HepG2 (cell line): ENCODE measurements around the gene BTRC. TPM values are rescaled to one million over a fixed set of nuclear protein-coding genes. Genes with fewer than 3 reads are reported as not detected.

Experiments
- ARID3A ChIP-seq: IDR thresholded peaks from 2 replicates; pipeline ENCODE4 v1.6.1; 2012; ENCODE audit warnings: low read depth, low read length, improper control_type of control experiment
- ATF6 ChIP-seq: sonication (generic); formaldehyde crosslinking; conservative IDR thresholded peaks from 2 replicates; pipeline ENCODE4 v1.4.0; 2020; ENCODE audit warnings: missing genetic modification reagents
- CBX5 ChIP-seq: sonication (generic); formaldehyde crosslinking; IDR thresholded peaks from 2 replicates; pipeline ENCODE4 v1.4.0; 2020; ENCODE audit warnings: missing genetic modification reagents, borderline replicate concordance
- CHD2 ChIP-seq: IDR thresholded peaks from 2 replicates; pipeline ENCODE4 v1.6.1; 2011; ENCODE audit warnings: low read depth, low read length, improper control_type of control experiment
- CREBL2 ChIP-seq: sonication (generic); formaldehyde crosslinking; IDR thresholded peaks from 2 replicates; pipeline ENCODE4 v1.8.1; 2023; ENCODE audit warnings: missing genetic modification reagents, mild to moderate bottlenecking, borderline replicate concordance
- DNMT1 ChIP-seq: sonication (generic); formaldehyde crosslinking; IDR thresholded peaks from 2 replicates; pipeline ENCODE4 v1.5.1; 2020; ENCODE audit warnings: mild to moderate bottlenecking, missing genetic modification reagents
- ETS1 ChIP-seq: sonication (generic); formaldehyde crosslinking; IDR thresholded peaks from 2 replicates; pipeline ENCODE4 v1.4.0; 2020; ENCODE audit warnings: missing genetic modification reagents
- HOXA7 ChIP-seq: sonication (generic); formaldehyde crosslinking; IDR thresholded peaks from 2 replicates; pipeline ENCODE4 v1.8.1; 2022; ENCODE audit warnings: mild to moderate bottlenecking, missing genetic modification reagents, moderate library complexity
- MAFF ChIP-seq: IDR thresholded peaks from 2 replicates; pipeline ENCODE4 v1.6.1; 2011; ENCODE audit warnings: low read depth, low read length, improper control_type of control experiment
- MBD4 ChIP-seq: IDR thresholded peaks from 2 replicates; pipeline ENCODE4 v1.6.1; 2012; ENCODE audit warnings: low read length, inconsistent platforms, borderline replicate concordance
- MTA1 ChIP-seq: sonication (generic); formaldehyde crosslinking; IDR thresholded peaks from 2 replicates; pipeline ENCODE4 v1.4.0; 2020; ENCODE audit warnings: missing genetic modification reagents, mild to moderate bottlenecking, borderline replicate concordance
- MTF1 ChIP-seq: sonication (generic); formaldehyde crosslinking; IDR thresholded peaks from 2 replicates; pipeline ENCODE4 v1.5.0; 2020; ENCODE audit warnings: missing genetic modification reagents
- MTF2 ChIP-seq: sonication (generic); formaldehyde crosslinking; IDR thresholded peaks from 2 replicates; pipeline ENCODE4 v1.5.0; 2020; ENCODE audit warnings: missing genetic modification reagents, borderline replicate concordance
- NFRKB ChIP-seq: fragments of 450-650 bp; IDR thresholded peaks from 2 replicates; pipeline ENCODE4 v1.6.1; 2017
- NR2F1 ChIP-seq, 2 experiments: fragments of 450-650 bp in 1 of 2; formaldehyde crosslinking in 1 of 2; IDR thresholded peaks; 2 replicates each; pipeline versions ENCODE4 v1.5.0 to v1.6.1; 2016 to 2020; ENCODE audit warnings: mild to moderate bottlenecking in 1 of 2, missing compliant biosample characterization in 1 of 2, missing genetic modification reagents in 1 of 2, moderate library complexity in 1 of 2
- SMAD9 ChIP-seq: sonication (generic); formaldehyde crosslinking; IDR thresholded peaks from 2 replicates; pipeline ENCODE4 v1.5.1; 2020; ENCODE audit warnings: mild to moderate bottlenecking, missing genetic modification reagents
- SNRNP70 ChIP-seq: fragments of 200-400 bp; formaldehyde crosslinking; IDR thresholded peaks from 2 replicates; pipeline ENCODE4 v1.6.1; 2017; ENCODE audit warnings: mild to moderate bottlenecking, low read depth, low read length, moderate library complexity
- USF2 ChIP-seq, 2 experiments: sonication (generic) in 1 of 2; formaldehyde crosslinking in 1 of 2; IDR thresholded peaks; 2 replicates each; pipeline versions ENCODE4 v1.5.1 to v1.6.1; 2011 to 2020; ENCODE audit warnings: borderline replicate concordance in 1 of 2, low read depth in 1 of 2, low read length in 1 of 2, mild to moderate bottlenecking in 1 of 2, missing genetic modification reagents in 1 of 2, moderate library complexity in 1 of 2
- XRCC5 ChIP-seq: fragments of 200-400 bp; formaldehyde crosslinking; optimal IDR thresholded peaks from 2 replicates; pipeline ENCODE3; 2017; ENCODE audit warnings: mild to moderate bottlenecking, low read length
- ZMAT3 ChIP-seq: sonication (generic); formaldehyde crosslinking; conservative IDR thresholded peaks from 2 replicates; pipeline ENCODE4 v1.7.0; 2021; ENCODE audit warnings: missing genetic modification reagents
- ZNF432 ChIP-seq: sonication (generic); formaldehyde crosslinking; IDR thresholded peaks from 2 replicates; pipeline ENCODE4 v1.5.0; 2020; ENCODE audit warnings: missing genetic modification reagents, mild to moderate bottlenecking, borderline replicate concordance
- ZNF530 ChIP-seq: sonication (generic); formaldehyde crosslinking; IDR thresholded peaks from 2 replicates; pipeline ENCODE4 v1.5.0; 2020; ENCODE audit warnings: low read depth, mild to moderate bottlenecking, missing genetic modification reagents
- ZNF552 ChIP-seq: sonication (generic); formaldehyde crosslinking; IDR thresholded peaks from 2 replicates; pipeline ENCODE4 v1.9.0; 2022; ENCODE audit warnings: missing genetic modification reagents, mild to moderate bottlenecking, borderline replicate concordance
- polyA plus RNA-seq, 8 experiments: library from polyadenylated mRNA; depleted of rRNA in 3 of 8; stranded (reverse) in 7 of 8; unstranded in 1 of 8; fragments of >200 nt; fragmentation: Illumina TruSeq in 4 of 8; extraction: Trizol in 4 of 8; gene quantifications; 2 replicates each; pipeline versions ENCODE4 v1.2.1 to v1.2.3, GENCODE V29; 2011 to 2016; ENCODE audit warnings: low read depth in 4 of 8, missing spikeins in 1 of 8, mixed read lengths in 1 of 8; ENCODE audit not compliant: insufficient read depth in 1 of 8
- total RNA-seq, 5 experiments: library from RNA; depleted of rRNA; stranded (reverse); fragments of >200 nt; fragmentation: Illumina TruSeq; extraction: Trizol; gene quantifications; 2 replicates each; pipeline ENCODE4 v1.2.3, GENCODE V29; 2016; ENCODE audit warnings: low read depth in 1 of 5

Gene BTRC
- total and polyA plus RNA-seq, 2 of the 13 experiments (the other 11 are each of a cell fraction or from before 2014, with no cell fraction given): 12.0 to 14.4 TPM

GRCh38 chr10:101354328-101355071 lies 535 bp downstream of the BTRC start (continued):
- no peak for TF ChIP-seq USF2 (IDR thresholded peaks at IDR 0.05; ENCODE audit: low read depth, low read length)
- TF ChIP-seq USF2 (CRISPR knock-in tag; IDR thresholded peaks at IDR 0.05; ENCODE audit: borderline replicate concordance): no peak
- no peak for TF ChIP-seq MTF2 (CRISPR knock-in tag)
- no peak for TF ChIP-seq MAFF
- no peak for TF ChIP-seq ZNF530 (CRISPR knock-in tag)
- no peak for TF ChIP-seq SMAD9 (CRISPR knock-in tag)
- no peak for TF ChIP-seq SNRNP70
- no peak for TF ChIP-seq CBX5 (CRISPR knock-in tag)
- TF ChIP-seq ETS1 (CRISPR knock-in tag): no peak
- no peak for TF ChIP-seq MBD4
- no peak for TF ChIP-seq ATF6
- TF ChIP-seq ARID3A: no peak
- TF ChIP-seq ZNF552 (CRISPR knock-in tag): no peak
- no peak for TF ChIP-seq CREBL2
- no peak for TF ChIP-seq MTF1 (CRISPR knock-in tag)
- TF ChIP-seq MTA1 (CRISPR knock-in tag): 0 out of 2 replicates have a peak, but pooled peaks have one; percentile 3
- TF ChIP-seq CHD2: no peak
- no peak; the same call in 1 of the 2 replicates for TF ChIP-seq ZMAT3 (CRISPR knock-in tag)
- TF ChIP-seq DNMT1 (CRISPR knock-in tag): no peak
- no peak for TF ChIP-seq ZNF432 (CRISPR knock-in tag)
- no peak for TF ChIP-seq NFRKB
- TF ChIP-seq HOXA7 (CRISPR knock-in tag): no peak
- no peak for TF ChIP-seq XRCC5
- no peak for TF ChIP-seq NR2F1 (CRISPR knock-in tag; IDR thresholded peaks at IDR 0.05)
